Stimulated activated CD4-positive, alpha-beta T cell treated with anti-CD3 and anti-CD28 coated beads, Interleukin-1b, Interleukin-23, amount 100 ng/mL, for 4 hours (primary cell): Measurements from ENCODE around the gene TEX36.
"Not testable (repeated sequence)": the region's sequence is repeated elsewhere in the genome, so short reads cannot be mapped to it uniquely, and the experiment has no call there.

Experiments
- DNase-seq, 2 donors: peaks; one replicate each; pipeline ENCODE4 v3.0.0-alpha.2; 2020; ENCODE audit warnings: low read depth in 2 of 2

TEX36 gene

GRCh38 chr10:125692601-125693523 lies 9.9 kb upstream of the TEX36 start:
- no peak for DNase-seq

GRCh38 chr10:125692196-125692595 lies 9.2 kb upstream of the TEX36 start:
- DNase-seq: no peak

- DNase-seq: no peak
These were observed 8.4 kb upstream of the TEX36 start for GRCh38 chr10:125691160-125691981.

GRCh38 chr10:125689955-125690569 lies 7.1 kb upstream of the TEX36 start:
- DNase-seq: no peak

GRCh38 chr10:125687507-125688185 lies 4.7 kb upstream of the TEX36 start:
- no peak for DNase-seq

GRCh38 chr10:125684581-125684980 lies 1.6 kb upstream of the TEX36 start:
- no peak for DNase-seq

- no peak for DNase-seq
These were observed 858 bp upstream of the TEX36 start for GRCh38 chr10:125683821-125684220.

- no peak for DNase-seq
These were observed 3.5 kb downstream of the TEX36 start for GRCh38 chr10:125679436-125679835.

GRCh38 chr10:125672884-125673283 lies 10.1 kb downstream of the TEX36 start:
- no peak for DNase-seq

GRCh38 chr10:125662584-125662983 lies 20.4 kb downstream of the TEX36 start:
- no peak for DNase-seq

GRCh38 chr10:125661941-125662515 lies 20.9 kb downstream of the TEX36 start:
- no peak for DNase-seq

- no peak for DNase-seq
These were observed 21.5 kb downstream of the TEX36 start for GRCh38 chr10:125661431-125661940.

GRCh38 chr10:125659071-125659470 lies 23.9 kb downstream of the TEX36 start:
- no peak for DNase-seq

GRCh38 chr10:125656523-125656922 lies 26.4 kb downstream of the TEX36 start:
- no peak for DNase-seq

- DNase-seq: not testable (repeated sequence)
These were observed 29.9 kb downstream of the TEX36 start for GRCh38 chr10:125653113-125653512.

GRCh38 chr10:125646311-125646710 lies 36.7 kb downstream of the TEX36 start:
- DNase-seq: no peak

GRCh38 chr10:125641398-125641797 lies 41.6 kb downstream of the TEX36 start:
- DNase-seq: no peak

GRCh38 chr10:125640653-125641052 lies 42.3 kb downstream of the TEX36 start:
- DNase-seq: no peak

GRCh38 chr10:125639846-125640245 lies 43.1 kb downstream of the TEX36 start:
- no peak for DNase-seq

GRCh38 chr10:125638555-125638954 lies 44.4 kb downstream of the TEX36 start:
- DNase-seq: no peak

GRCh38 chr10:125637496-125637895 lies 45.5 kb downstream of the TEX36 start:
- DNase-seq: no peak
